ENCODE data around the gene ZBTB11.
"Not testable (repeated sequence)": the region's sequence is repeated elsewhere in the genome, so short reads cannot be mapped to it uniquely, and the experiment has no call there.

Gene ZBTB11

GRCh38 chr3:101691685-101692671 lies 15.0 kb upstream of the ZBTB11 start:
- DNase-seq = not testable (repeated sequence)

- no peak for DNase-seq
Measured at GRCh38 chr3:101690972-101691371, 14.0 kb upstream of the ZBTB11 start.

DNA sequence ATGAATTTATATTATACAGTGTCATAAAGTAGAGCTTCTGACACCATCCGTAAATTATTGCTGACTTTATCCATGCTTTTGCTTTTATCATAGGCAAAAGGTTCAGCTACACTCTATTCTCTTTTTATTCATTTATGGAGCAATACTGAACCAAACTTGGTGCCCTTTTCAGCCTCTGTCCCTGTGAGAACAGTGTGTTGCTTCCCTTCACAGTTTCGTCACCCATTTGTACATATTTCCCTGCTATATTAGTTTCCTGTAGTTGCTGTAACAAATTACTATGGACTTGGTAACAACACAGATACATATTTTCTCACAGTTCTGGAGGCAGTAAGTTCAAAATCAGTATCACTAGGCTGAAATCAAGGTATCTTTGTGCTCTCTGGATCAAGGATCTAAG lies 12.4 kb upstream of the ZBTB11 start:
- DNase-seq = no peak

GRCh38 chr3:101687142-101687931 lies 10.4 kb upstream of the ZBTB11 start:
- no peak for DNase-seq

DNA sequence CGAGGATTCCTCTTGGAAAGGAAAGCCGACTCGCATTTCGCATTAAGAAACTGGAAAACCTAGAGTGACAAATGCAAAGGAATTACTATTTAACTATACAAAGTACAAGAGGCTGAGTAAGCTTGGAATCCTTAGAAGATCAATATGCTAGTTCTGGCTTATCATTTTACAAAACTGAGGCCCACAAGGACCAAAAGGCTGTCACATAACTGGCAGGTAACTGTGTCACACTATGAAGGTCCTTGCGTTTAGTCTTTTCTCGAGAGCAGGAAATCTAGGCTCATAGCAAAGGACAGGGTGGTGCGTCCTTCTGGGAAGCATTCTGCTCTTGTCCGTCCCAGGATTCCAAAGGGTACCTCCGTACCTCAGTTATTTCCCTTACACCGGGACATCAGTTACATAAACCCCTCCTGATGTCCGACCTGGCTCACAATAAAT lies 9.0 kb upstream of the ZBTB11 start:
- DNase-seq = no peak

- DNase-seq = no peak
Measured at GRCh38 chr3:101685050-101685400, 8.1 kb upstream of the ZBTB11 start.

GRCh38 chr3:101680466-101680865 lies 3.5 kb upstream of the ZBTB11 start:
- no peak for DNase-seq

DNA sequence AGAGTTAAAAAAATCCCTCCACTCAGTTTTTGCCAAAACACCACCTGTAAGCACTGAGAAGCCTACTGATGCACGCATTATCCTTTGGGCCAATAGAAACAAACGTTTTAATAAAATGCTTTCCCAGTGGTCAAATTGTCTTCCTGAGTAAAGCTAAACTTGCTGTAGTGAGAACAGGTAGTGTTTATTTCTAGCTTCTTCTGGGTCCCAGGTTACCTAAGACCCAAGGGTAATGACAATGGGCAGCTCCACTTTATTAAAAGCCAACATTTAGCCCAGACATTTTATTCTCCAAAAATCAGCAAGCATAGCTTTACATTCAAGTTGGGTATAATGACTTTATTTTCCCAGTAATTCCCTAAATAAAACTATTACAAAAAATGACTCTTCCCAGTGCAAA lies 1.9 kb upstream of the ZBTB11 start:
- DNase-seq = not testable (repeated sequence)

DNA sequence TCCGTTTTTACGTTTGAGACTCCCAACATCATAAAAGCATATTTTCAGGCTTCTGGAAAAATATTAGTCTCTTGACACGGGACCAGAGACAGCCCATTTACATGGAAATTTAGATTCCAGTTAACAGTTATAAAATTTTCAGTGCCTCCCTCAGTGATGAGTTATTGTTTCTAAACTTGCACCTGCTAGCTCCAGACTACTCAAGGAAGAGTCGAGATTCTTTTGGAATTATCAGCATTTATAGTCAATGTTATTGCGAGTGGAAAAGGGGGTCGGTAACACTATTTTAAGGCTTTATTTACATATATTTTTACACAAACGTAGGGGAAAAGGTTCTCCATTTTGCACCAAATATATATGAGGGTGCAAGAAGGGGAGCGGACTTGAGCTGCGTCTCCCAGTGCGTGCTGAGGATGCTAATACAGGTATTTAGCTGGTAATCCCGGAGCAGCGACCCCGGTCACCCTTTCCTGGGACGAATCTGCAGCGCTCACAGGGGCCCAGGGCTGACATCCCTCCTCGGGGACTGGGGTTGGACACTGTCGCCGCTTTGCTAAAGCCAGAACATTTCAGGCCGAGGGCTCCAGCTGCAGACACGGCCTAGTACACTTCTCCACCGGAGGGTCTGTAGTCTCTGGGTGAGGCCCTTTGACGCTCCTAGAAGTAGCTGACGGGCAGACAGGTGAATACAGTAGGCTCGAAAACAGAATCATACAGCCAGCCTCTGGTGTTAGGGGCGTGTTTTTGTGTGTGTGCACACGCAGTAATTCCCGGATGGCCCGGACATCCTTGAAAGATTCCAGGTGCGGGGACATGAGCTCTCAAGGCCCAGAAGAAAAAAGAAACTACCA lies 729 bp upstream of the ZBTB11 start:
- DNase-seq = no peak

GRCh38 chr3:101676216-101676764 lies 642 bp downstream of the ZBTB11 start:
- no peak for DNase-seq

GRCh38 chr3:101675709-101676215 lies 1.2 kb downstream of the ZBTB11 start:
- DNase-seq = no peak

DNA sequence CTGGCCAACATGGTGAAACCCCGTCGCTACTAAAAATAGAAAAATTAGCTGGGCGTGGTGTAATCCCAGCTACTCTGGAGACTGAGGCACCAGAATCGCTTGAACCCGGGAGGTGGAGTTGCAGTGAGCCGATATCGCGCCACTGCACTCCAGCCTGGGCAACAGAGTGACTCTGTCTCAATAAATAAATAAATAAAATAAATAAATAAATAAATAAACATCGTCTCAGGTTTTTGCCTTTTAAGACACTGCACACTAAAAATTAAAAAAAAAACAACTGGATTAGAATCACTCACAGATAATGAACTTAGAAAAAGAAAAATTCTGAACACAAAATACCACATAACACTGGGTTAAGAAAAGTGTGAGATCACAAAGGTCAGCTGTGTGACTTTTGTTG lies 2.4 kb downstream of the ZBTB11 start:
- no peak for DNase-seq

DNA sequence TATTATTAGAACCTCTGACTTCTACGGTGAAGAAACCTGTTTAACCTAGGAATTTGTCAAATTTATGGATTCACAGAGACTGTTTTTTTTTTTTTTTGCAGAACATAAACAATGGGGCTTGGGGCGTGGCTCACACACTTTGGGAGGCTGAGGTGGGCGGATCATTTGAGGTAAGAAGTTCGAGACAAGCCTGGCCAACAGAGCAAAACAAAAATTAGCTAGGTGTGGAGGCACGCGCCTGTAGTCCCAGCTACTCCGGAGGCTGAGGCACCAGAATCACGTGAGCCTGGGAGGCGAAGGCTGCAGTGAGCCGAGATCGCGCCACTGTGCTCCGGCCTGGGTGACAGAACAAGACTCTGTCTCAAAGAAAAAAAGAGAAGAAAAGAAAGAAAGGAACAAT lies 3.0 kb downstream of the ZBTB11 start:
- DNase-seq = no peak

DNA sequence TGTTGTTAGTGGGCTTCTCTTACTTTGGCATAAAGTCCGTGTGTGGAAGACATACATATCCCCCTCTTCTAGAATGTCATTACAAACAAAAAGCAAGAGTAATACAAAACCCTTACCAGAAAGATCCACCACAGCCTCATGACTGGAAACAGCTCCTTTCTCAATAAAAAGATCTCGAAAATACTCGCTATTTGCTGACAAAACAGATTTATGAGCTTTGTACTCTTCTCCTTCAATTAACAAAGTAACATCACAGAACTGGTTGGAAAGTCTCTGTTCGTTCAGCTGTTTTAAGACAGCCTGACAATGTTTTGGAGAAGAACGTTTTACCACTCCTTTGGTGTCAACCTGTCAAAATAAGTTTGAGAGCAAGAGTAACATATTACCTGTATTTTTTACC lies 5.9 kb downstream of the ZBTB11 start:
- no peak for DNase-seq

GRCh38 chr3:101667844-101668243 lies 9.1 kb downstream of the ZBTB11 start:
- no peak for DNase-seq

GRCh38 chr3:101667331-101667730 lies 9.6 kb downstream of the ZBTB11 start:
- no peak for DNase-seq

DNA sequence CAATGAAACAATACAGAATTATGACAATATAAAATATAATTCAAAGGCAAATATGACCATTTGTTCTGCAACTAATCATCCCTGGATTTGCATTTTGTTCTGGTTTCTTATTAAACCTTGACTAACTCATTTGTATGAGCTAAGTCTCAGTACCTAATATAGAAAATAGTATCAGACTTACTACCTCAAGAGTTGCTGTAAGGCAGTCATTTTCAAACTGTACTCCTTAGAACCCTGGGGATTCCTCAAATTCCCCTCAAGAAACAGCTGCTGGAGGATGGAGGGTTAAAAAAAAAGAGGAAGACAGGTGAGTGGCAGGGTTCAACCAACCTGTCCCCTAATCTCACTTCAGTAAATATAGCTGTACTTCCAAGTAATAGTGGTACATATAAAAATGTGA lies 11.1 kb downstream of the ZBTB11 start:
- DNase-seq = no peak

- DNase-seq = no peak
Measured at GRCh38 chr3:101665357-101665756, 11.6 kb downstream of the ZBTB11 start.

DNA sequence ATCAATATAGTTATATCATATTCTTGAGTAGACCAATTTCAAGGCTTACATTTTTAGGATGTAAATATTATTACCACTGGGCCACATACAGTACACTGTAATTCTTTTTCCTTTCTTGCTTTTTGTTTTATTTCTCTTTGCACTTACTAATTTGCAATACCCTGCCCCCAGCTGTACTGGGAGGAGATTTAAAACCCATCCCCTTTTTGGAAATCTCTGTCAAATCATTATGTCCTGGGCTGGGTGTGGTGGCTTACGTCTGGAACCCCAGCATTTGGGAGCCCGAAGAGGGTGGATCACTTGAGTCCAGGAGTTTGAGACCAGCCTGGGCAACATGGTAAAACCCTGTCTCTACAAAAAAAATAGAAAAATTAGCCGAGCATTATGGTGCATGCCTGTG lies 16.2 kb downstream of the ZBTB11 start:
- no peak for DNase-seq

DNA sequence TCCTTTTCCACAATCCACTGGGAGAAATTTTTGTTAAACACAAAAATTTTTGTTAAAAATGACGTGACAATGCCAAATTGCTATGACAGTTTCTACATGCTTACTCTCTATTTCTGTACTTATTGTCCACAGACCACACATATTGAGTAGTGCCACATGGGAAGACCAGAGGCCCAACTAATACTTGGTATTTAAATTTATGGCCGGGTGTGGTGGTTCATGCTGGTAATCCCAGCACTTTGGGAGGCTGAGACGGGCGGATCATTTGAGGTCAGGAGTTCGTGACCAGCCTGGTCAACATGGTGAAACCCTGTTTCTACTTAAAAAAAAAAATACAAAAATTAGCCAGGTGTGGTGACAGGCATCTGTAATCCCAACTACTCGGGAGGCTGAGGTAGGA lies 20.3 kb downstream of the ZBTB11 start:
- DNase-seq = no peak

DNA sequence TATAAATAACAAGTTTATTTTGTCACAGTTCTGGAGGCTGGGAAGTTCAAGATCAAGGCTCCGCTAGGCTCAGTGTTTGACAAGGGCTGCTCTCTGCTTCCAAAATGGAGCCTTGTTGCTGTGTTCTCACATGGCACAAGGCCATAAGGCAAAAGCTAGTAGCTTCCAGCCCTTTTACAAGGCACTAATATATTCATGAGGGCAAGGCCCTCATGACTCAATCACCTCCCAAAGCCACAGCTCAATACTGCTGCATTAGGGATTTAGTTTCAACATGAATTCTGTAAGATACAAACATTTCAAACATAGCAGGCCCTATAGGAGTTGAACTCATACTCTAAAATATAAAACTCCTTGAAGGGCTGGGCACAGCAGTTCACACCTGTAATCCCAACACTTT lies 30.2 kb downstream of the ZBTB11 start:
- DNase-seq = no peak

Measured in hypothalamus (tissue), 51 donors.